Progenitor cell of endocrine pancreas (in vitro differentiated cells): ENCODE data around the gene MOB3A. TPM values are rescaled to one million over a fixed set of nuclear protein-coding genes. Genes with fewer than 3 reads are reported as not detected.

ENCODE experiments used
- DNase-seq: peaks from one replicate; pipeline ENCODE4 v3.0.0; 2021; ENCODE audit warnings: low spot score; ENCODE audit not compliant: unreplicated experiment
- H3K27ac Mint-ChIP-seq: 2 replicates; pipeline ENCODE4 v1.8.0; 2021; ENCODE audit warnings: mild to moderate bottlenecking, moderate library complexity, mixed read lengths
- H3K27me3 Mint-ChIP-seq: 2 replicates; pipeline ENCODE4 v1.8.0; 2021; ENCODE audit warnings: mixed read lengths
- H3K36me3 Mint-ChIP-seq: 2 replicates; pipeline ENCODE4 v1.8.0; 2022; ENCODE audit warnings: mixed read lengths; ENCODE audit not compliant: insufficient read depth
- H3K4me1 Mint-ChIP-seq: 2 replicates; pipeline ENCODE4 v1.8.0; 2021; ENCODE audit warnings: low read depth, mixed read lengths
- H3K4me3 Mint-ChIP-seq: 2 replicates; pipeline ENCODE4 v1.8.0; 2021; ENCODE audit warnings: low read depth, mild to moderate bottlenecking, moderate library complexity, mixed read lengths
- H3K9me3 Mint-ChIP-seq: 2 replicates; pipeline ENCODE4 v1.8.0; 2021; ENCODE audit warnings: low read depth, mixed read lengths
- total RNA-seq: library from RNA; stranded (reverse); gene quantifications from 2 replicates; pipeline ENCODE4 v1.2.1, GENCODE V29; 2021
- TF ChIP-seq, protein P1 (sequence below): fragments of 200-600 bp; sonication (generic); IDR thresholded peaks from one replicate; pipeline ENCODE4 v1.5.0; 2021; ENCODE audit warnings: antibody characterized with exemption, mild to moderate bottlenecking; ENCODE audit not compliant: unreplicated experiment

Gene MOB3A
- total RNA-seq, 1 donor from 2014 or later = 38.5 TPM

DNA sequence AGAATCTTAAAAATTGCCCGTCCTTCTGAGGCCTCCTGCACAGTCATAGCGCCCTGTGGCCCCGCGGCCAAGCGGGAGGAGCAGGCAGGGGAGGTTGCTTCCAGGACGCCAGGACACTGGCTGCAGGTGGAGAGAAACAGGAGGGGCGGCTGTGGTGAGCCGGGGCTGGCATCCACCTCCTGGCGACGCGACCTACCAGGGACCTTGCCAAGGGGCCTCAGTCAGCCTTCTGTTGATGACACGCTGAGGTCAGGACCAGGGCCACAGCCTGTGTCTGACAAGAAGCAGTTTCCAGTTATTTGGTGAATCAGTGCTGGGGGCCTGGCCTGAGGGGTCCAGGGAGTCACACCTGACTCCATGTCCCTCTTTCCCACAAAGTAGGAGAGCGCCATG, 31.7 kb downstream of the MOB3A start:
- Mint-ChIP-seq H3K4me1 (peaks cover 18% of the 10 kb centered on the region), H3K4me3 (no peak overlapping the region)

DNA sequence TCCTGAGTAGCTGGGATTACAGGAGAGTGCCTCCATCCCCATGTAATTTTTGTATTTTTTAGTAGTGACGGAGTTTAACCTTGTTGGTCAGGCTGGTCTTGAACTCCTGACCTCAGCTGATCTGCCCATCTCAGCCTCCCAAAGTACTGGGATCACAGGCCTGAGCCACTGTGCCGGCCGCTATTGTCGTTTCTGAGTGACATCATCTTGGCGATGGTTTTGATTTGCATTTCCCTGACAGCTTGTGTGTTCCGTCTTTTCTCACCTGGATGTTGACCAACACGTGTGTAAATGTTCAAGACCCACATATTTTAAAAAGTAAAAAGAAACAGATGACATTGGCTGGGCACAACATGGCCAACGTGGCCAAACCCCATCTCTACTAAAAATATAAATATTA, 32.3 kb downstream of the MOB3A start:
- H3K27ac Mint-ChIP-seq = no peak overlapping the region

More for the DNA sequence above, 31.7 kb downstream of the MOB3A start:
- no peak overlapping the region for H3K27ac Mint-ChIP-seq
- no peak for DNase-seq
- TF ChIP-seq, protein P1, sequence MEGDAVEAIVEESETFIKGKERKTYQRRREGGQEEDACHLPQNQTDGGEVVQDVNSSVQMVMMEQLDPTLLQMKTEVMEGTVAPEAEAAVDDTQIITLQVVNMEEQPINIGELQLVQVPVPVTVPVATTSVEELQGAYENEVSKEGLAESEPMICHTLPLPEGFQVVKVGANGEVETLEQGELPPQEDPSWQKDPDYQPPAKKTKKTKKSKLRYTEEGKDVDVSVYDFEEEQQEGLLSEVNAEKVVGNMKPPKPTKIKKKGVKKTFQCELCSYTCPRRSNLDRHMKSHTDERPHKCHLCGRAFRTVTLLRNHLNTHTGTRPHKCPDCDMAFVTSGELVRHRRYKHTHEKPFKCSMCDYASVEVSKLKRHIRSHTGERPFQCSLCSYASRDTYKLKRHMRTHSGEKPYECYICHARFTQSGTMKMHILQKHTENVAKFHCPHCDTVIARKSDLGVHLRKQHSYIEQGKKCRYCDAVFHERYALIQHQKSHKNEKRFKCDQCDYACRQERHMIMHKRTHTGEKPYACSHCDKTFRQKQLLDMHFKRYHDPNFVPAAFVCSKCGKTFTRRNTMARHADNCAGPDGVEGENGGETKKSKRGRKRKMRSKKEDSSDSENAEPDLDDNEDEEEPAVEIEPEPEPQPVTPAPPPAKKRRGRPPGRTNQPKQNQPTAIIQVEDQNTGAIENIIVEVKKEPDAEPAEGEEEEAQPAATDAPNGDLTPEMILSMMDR = no peak
- H3K36me3 Mint-ChIP-seq = no peaks in the 10 kb centered on the region
- H3K9me3 Mint-ChIP-seq = no peaks in the 10 kb centered on the region
- H3K27me3 Mint-ChIP-seq = no peaks in the 10 kb centered on the region

DNA sequence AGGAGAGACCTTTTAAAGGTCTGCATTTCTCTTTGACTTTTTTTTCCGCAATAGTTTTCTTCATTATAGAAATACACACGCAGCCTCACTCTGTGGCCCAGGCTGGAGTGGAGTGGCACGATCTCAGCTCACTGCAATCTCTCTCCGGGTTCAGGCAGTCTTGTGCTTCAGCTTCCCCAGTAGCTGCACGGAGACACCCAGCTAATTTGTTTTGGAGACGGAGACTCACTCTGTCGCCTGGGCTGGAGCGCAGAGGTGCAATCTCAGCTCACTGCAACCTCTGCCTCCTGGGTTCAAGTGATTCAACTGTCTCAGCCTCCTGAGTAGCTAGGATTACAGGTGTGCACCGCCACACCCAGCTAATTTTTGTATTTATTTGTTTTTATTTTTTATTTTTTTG, 33.4 kb downstream of the MOB3A start:
- H3K9me3 Mint-ChIP-seq = no peaks in the 10 kb centered on the region
- H3K36me3 Mint-ChIP-seq = no peaks in the 10 kb centered on the region
- H3K27ac Mint-ChIP-seq = peak overlapping the region; percentile 98
- H3K27me3 Mint-ChIP-seq = no peaks in the 10 kb centered on the region
- TF ChIP-seq, protein P1 = no peak
- peak overlapping the region; percentile 85 for H3K4me3 Mint-ChIP-seq
- H3K4me1 Mint-ChIP-seq = peaks cover 23% of the 10 kb centered on the region
- no peak for DNase-seq

More for the DNA sequence above, 32.3 kb downstream of the MOB3A start:
- no peaks in the 10 kb centered on the region for H3K36me3 Mint-ChIP-seq
- no peak overlapping the region for H3K4me3 Mint-ChIP-seq
- H3K9me3 Mint-ChIP-seq = no peaks in the 10 kb centered on the region
- peaks cover 21% of the 10 kb centered on the region for H3K4me1 Mint-ChIP-seq
- TF ChIP-seq, protein P1 = no peak
- DNase-seq = no peak
- H3K27me3 Mint-ChIP-seq = no peaks in the 10 kb centered on the region

DNA sequence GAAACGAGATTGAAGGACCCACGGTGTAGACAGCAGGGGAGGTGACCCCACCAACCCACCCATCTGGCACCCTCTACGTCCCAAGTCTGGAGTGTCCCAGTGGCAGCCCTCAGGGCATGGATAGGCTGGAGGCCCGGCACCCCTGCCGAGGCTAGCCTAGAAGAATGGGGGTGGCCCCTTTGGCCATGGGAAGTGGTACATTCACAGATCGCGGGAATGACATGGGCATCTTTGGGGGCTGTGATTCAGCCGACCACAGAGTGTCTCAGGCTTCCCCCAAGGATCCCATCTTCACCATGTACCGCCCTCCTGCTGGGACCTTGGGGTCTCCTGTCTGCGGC, 33.8 kb downstream of the MOB3A start:
- peaks cover 23% of the 10 kb centered on the region for H3K4me1 Mint-ChIP-seq
- no peaks in the 10 kb centered on the region for H3K36me3 Mint-ChIP-seq
- H3K27ac Mint-ChIP-seq = peak overlapping the region; percentile 98
- no peaks in the 10 kb centered on the region for H3K9me3 Mint-ChIP-seq
- H3K27me3 Mint-ChIP-seq = no peaks in the 10 kb centered on the region
- H3K4me3 Mint-ChIP-seq = peak overlapping the region; percentile 85
- DNase-seq = no peak
- TF ChIP-seq, protein P1 = no peak

- peaks cover 23% of the 10 kb centered on the region for H3K4me1 Mint-ChIP-seq
- H3K9me3 Mint-ChIP-seq = no peaks in the 10 kb centered on the region
- no peaks in the 10 kb centered on the region for H3K27me3 Mint-ChIP-seq
- TF ChIP-seq, protein P1 = no peak
- H3K27ac Mint-ChIP-seq = peak overlapping the region; percentile 98
- H3K4me3 Mint-ChIP-seq = peak overlapping the region; percentile 85
- peak; percentile 97 for DNase-seq
- no peaks in the 10 kb centered on the region for H3K36me3 Mint-ChIP-seq
Measured at GRCh38 chr19:2061495-2062388, 34.4 kb downstream of the MOB3A start.
